ENCODE data around the gene AURKA.

AURKA gene

DNA sequence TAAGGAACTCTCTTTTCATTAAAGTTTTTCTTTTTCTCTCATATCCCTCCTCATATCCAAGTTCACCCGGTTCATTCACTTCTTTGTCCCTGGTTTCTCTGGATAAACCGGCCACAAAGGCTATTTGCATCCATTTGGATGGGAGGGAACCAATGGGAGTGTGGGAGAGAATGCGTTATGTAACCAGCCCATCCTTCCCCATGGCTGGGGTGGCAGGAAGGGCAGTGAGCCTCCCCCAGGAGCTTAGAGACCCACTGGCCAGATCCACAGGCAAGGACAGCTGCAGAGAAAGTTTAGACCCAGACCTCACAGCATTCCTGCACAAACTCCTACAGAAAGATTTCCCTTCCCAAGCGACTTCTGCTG is 30.8 kb upstream of the AURKA start:
- no peak for DNase-seq (ENCODE audit: low read depth)
- H3K4me3 ChIP-seq (ENCODE audit: low read depth, low read length): no peak overlapping the region
- TF ChIP-seq, protein P1, sequence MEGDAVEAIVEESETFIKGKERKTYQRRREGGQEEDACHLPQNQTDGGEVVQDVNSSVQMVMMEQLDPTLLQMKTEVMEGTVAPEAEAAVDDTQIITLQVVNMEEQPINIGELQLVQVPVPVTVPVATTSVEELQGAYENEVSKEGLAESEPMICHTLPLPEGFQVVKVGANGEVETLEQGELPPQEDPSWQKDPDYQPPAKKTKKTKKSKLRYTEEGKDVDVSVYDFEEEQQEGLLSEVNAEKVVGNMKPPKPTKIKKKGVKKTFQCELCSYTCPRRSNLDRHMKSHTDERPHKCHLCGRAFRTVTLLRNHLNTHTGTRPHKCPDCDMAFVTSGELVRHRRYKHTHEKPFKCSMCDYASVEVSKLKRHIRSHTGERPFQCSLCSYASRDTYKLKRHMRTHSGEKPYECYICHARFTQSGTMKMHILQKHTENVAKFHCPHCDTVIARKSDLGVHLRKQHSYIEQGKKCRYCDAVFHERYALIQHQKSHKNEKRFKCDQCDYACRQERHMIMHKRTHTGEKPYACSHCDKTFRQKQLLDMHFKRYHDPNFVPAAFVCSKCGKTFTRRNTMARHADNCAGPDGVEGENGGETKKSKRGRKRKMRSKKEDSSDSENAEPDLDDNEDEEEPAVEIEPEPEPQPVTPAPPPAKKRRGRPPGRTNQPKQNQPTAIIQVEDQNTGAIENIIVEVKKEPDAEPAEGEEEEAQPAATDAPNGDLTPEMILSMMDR (IDR thresholded peaks at IDR 0.05; ENCODE audit: low read depth, low read length, missing control alignments): no peak

DNA sequence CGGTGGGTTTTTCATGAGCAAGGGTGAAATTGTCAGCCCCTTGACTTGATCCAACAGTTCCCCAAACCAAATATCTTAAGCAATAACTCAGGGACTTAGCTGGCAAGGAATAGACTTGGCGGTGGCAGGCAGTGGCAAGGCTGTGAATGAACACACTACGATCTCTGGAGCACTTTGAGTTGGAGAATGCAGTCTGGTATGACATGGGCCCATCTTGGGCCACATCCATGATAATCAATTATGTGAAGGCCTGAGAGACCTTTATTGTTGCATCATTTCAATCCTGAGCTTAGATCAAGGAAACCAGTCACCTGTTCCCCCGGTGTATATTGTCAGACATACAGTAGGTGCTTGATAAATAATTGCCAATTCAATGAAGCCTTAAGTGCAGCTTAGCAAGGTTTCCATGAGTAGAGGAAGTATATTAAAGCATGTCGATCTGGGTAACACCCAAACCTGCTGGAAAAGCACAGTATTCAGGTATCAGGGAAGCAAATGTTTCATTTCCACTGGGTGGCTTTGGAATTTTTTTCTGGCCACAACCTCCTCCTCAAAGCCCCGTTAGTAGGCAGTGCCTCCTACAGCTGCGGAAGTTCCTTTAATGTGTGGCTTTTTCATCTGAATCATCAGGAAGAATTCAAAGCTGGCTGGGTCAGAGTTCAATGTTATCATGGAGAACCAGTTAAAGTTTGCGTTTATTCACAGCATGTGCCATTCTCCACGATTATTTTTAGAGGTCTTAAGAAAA is 30.2 kb upstream of the AURKA start:
- DNase-seq (ENCODE audit: low read depth): no peak
- H3K4me3 ChIP-seq (ENCODE audit: low read depth, low read length): no peak overlapping the region
- TF ChIP-seq, protein P1 (IDR thresholded peaks at IDR 0.05; ENCODE audit: low read depth, low read length, missing control alignments): no peak

DNA sequence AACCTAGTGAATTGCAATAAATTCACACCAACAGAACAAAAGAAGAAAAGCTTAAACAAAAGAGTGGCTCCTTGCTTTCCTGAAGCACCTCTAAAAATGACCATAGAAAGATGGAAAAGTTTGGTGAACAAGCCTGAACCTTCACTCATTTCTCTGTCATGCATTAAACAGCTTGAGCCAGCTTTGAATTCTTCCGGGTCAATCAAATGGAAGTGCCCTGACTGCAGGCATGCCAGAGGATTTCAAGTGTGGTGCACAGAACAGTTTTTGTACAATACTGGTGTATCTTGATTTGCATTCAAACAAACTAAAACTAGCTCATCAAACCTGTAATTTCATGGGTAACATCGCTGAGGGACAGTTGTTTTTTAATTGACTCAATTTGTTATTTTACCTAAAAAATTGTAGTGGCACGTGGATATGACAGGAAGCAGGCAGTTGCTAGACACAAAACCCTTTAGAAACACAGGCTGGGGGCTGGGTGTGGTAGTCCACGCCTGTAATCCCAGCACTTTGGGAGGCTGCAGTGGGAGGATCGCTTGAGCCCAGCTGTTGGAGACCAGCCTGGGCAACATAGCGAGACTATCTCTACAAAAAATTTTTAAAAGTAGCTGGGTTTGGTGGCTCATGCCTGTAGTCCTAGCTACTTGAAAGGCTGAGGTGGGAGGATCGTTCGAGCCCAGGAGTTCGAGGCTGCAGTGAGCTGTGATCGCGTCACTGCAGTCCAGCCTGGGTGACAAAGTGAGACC is 29.1 kb upstream of the AURKA start:
- DNase-seq (ENCODE audit: low read depth): no peak
- TF ChIP-seq, protein P1 (IDR thresholded peaks at IDR 0.05; ENCODE audit: low read depth, low read length, missing control alignments): no peak
- no peak overlapping the region for H3K4me3 ChIP-seq (ENCODE audit: low read depth, low read length)

DNA sequence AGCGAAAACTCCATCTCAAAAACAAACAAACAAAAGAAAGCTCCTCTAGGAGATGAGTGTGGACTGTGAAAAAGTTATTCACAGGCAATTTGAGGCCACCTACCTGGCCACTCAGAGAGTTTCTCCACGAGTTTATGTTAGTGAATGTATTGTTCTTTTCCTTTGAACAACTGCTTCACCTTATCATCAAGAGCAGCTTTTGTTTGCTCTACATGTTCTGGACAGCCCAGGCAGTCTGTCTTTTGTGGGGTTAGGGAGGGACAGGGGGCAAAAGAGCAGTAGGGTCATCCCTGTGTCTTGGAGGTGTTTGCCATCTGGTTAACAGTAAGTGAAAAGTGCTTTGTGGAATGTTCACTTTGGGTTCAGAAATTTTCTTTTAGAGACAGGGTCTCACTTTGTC is 28.0 kb upstream of the AURKA start:
- no peak for DNase-seq (ENCODE audit: low read depth)
- H3K4me3 ChIP-seq (ENCODE audit: low read depth, low read length): no peak overlapping the region
- TF ChIP-seq, protein P1 (IDR thresholded peaks at IDR 0.05; ENCODE audit: low read depth, low read length, missing control alignments): no peak

DNA sequence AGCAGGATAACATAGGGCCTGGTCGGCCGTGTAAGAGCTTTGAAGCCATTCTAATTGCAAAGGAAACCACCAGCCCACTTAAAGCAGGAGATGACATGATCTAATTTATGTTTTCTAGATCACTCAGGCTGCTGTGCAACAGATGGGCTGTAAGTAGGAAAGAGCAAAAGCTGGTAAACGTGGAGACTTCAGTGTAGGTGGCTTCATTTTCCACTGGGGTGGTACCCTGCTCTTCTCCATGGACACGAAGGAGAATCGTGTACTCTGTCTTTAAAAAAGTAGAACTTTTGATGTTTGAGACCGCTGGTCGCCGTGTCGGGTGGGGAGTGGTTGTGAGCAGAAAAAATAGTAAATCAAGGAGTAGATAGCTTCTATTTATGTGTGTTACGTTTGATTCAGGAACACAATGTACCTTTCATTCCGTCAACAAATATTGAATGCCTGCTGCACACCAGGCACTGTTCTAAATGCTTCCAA is 26.4 kb upstream of the AURKA start:
- DNase-seq (ENCODE audit: low read depth): no peak
- TF ChIP-seq, protein P1 (IDR thresholded peaks at IDR 0.05; ENCODE audit: low read depth, low read length, missing control alignments): no peak
- H3K4me3 ChIP-seq (ENCODE audit: low read depth, low read length): no peak overlapping the region

DNA sequence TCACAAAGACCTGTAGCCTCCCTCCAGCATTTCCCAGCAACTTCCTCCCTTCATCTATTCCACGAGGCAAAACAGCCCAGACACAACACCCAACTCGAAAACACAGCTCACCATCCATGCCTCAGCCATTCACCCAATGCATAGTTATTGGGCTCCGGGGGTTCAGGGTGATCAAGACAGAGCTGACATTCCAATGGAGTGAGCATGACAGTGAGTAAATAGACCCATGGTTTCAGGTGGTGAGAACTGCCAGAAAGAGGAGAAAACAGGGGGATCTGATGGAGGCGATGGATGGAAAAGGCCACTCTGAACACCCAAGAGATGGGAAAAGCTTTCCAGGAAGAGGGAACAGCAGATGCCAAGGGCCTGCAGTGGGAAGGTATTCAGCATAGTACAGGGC is 25.9 kb upstream of the AURKA start:
- H3K4me3 ChIP-seq (ENCODE audit: low read depth, low read length): no peak overlapping the region
- no peak for DNase-seq (ENCODE audit: low read depth)
- TF ChIP-seq, protein P1 (IDR thresholded peaks at IDR 0.05; ENCODE audit: low read depth, low read length, missing control alignments): no peak

Measured in GM12864 (cell line).